ENCODE data around the gene CMKLR1.

- TF ChIP-seq CTCF (IDR thresholded peaks at IDR 0.05) (no peak), POLR2A (IDR thresholded peaks at IDR 0.05) (no peak), EP300 (IDR thresholded peaks at IDR 0.05) (no peak), POLR2AphosphoS5 (IDR thresholded peaks at IDR 0.05) (no peak)
These were observed 48.7 kb upstream of the CMKLR1 start for GRCh38 chr12:108387771-108388170.

Data from gastroesophageal sphincter (tissue), 3 donors.